GM19023 (cell line): ENCODE measurements around the gene PARVA.

Experiments
- ATAC-seq: cut with Tn5 transposase; IDR thresholded peaks from one replicate; pipeline ENCODE4 v1.9.1; 2021; ENCODE audit warnings: mild to moderate bottlenecking, moderate library complexity; ENCODE audit not compliant: unreplicated experiment

PARVA gene

GRCh38 chr11:12544986-12545775 lies 167.8 kb downstream of the PARVA start:
- no peak for ATAC-seq

- ATAC-seq, result no peak
Observed at GRCh38 chr11:12546122-12546521, 168.8 kb downstream of the PARVA start.

- ATAC-seq, result no peak
Observed at GRCh38 chr11:12546660-12547059, 169.3 kb downstream of the PARVA start.

GRCh38 chr11:12547953-12548650 lies 170.7 kb downstream of the PARVA start:
- no peak for ATAC-seq

- no peak for ATAC-seq
Observed at GRCh38 chr11:12552692-12553091, 175.3 kb downstream of the PARVA start.

- ATAC-seq, result no peak
Observed at GRCh38 chr11:12554122-12554521, 176.8 kb downstream of the PARVA start.

GRCh38 chr11:12556155-12556554 lies 178.8 kb downstream of the PARVA start:
- ATAC-seq, result no peak

GRCh38 chr11:12556788-12557384 lies 179.5 kb downstream of the PARVA start:
- no peak for ATAC-seq

GRCh38 chr11:12559011-12559410 lies 181.6 kb downstream of the PARVA start:
- no peak for ATAC-seq

- no peak for ATAC-seq
Observed at GRCh38 chr11:12560362-12560761, 183.0 kb downstream of the PARVA start.

- ATAC-seq, result no peak
Observed at GRCh38 chr11:12560861-12561260, 183.5 kb downstream of the PARVA start.

GRCh38 chr11:12564012-12564411 lies 186.6 kb downstream of the PARVA start:
- ATAC-seq, result no peak

- no peak for ATAC-seq
Observed at GRCh38 chr11:12565406-12565805, 188.0 kb downstream of the PARVA start.

- no peak for ATAC-seq
Observed at GRCh38 chr11:12567746-12568460, 190.5 kb downstream of the PARVA start.

GRCh38 chr11:12569499-12570425 lies 192.4 kb downstream of the PARVA start:
- ATAC-seq, result no peak

GRCh38 chr11:12573707-12574485 lies 196.5 kb downstream of the PARVA start:
- ATAC-seq, result no peak

GRCh38 chr11:12577725-12578644 lies 200.6 kb downstream of the PARVA start:
- ATAC-seq, result no peak

GRCh38 chr11:12581416-12581815 lies 204.0 kb downstream of the PARVA start:
- no peak for ATAC-seq
